ENCODE data around the gene PROM1. TPM values are rescaled to one million over a fixed set of nuclear protein-coding genes. Genes with fewer than 3 reads are reported as not detected.

Gene PROM1
- total RNA-seq, 2 donors from 2014 or later: 5.2 to 8.1 TPM

GRCh38 chr4:15986907-15987306 is 96.9 kb downstream of the PROM1 start:
- TF ChIP-seq, protein P1, sequence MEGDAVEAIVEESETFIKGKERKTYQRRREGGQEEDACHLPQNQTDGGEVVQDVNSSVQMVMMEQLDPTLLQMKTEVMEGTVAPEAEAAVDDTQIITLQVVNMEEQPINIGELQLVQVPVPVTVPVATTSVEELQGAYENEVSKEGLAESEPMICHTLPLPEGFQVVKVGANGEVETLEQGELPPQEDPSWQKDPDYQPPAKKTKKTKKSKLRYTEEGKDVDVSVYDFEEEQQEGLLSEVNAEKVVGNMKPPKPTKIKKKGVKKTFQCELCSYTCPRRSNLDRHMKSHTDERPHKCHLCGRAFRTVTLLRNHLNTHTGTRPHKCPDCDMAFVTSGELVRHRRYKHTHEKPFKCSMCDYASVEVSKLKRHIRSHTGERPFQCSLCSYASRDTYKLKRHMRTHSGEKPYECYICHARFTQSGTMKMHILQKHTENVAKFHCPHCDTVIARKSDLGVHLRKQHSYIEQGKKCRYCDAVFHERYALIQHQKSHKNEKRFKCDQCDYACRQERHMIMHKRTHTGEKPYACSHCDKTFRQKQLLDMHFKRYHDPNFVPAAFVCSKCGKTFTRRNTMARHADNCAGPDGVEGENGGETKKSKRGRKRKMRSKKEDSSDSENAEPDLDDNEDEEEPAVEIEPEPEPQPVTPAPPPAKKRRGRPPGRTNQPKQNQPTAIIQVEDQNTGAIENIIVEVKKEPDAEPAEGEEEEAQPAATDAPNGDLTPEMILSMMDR (IDR thresholded peaks at IDR 0.05): no peak
- H3K36me3 ChIP-seq: no peaks in the 10 kb centered on the region
- H3K4me3 ChIP-seq: no peak overlapping the region
- H3K27ac ChIP-seq: no peak overlapping the region
- no peaks in the 10 kb centered on the region for H3K9me3 ChIP-seq
- DNase-seq (ENCODE audit: low spot score): no peak
- H3K4me1 ChIP-seq: no peaks in the 10 kb centered on the region
- H3K27me3 ChIP-seq: no peaks in the 10 kb centered on the region

DNA sequence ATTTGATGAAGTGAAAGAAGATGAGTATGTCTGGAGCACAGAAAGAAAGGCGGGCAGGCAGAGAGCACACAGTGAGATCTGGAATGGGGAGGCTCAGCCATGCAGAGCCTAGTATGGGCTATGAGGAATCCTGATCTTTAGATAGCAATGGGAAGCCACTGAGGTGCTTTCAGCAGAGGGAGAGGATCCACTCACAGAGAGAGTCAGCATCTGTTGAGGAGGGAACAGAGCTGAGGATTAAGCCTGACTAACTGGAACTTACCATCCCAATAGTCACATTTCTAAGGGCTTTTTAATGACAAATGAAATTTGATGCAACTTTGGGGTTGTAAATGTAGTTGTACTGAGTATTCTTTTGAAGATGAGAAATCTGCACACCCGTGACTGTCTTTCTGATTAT is 100.2 kb downstream of the PROM1 start:
- H3K36me3 ChIP-seq: no peaks in the 10 kb centered on the region
- no peak overlapping the region for H3K27ac ChIP-seq
- no peaks in the 10 kb centered on the region for H3K9me3 ChIP-seq
- TF ChIP-seq, protein P1 (IDR thresholded peaks at IDR 0.05): no peak
- DNase-seq (ENCODE audit: low spot score): no peak
- no peaks in the 10 kb centered on the region for H3K4me1 ChIP-seq
- no peak overlapping the region for H3K4me3 ChIP-seq
- no peaks in the 10 kb centered on the region for H3K27me3 ChIP-seq

- no peaks in the 10 kb centered on the region for H3K36me3 ChIP-seq
- H3K4me3 ChIP-seq: no peak overlapping the region
- DNase-seq (ENCODE audit: low spot score): no peak
- no peaks in the 10 kb centered on the region for H3K27me3 ChIP-seq
- H3K9me3 ChIP-seq: no peaks in the 10 kb centered on the region
- H3K4me1 ChIP-seq: no peaks in the 10 kb centered on the region
- H3K27ac ChIP-seq: no peak overlapping the region
- TF ChIP-seq, protein P1 (IDR thresholded peaks at IDR 0.05): no peak
These were observed 100.8 kb downstream of the PROM1 start for GRCh38 chr4:15982842-15983524.

- Histone ChIP-seq H3K27me3 (no peaks in the 10 kb centered on the region), H3K36me3 (no peaks in the 10 kb centered on the region), H3K9me3 (no peaks in the 10 kb centered on the region), H3K4me1 (peaks cover 0 to 7% of the 10 kb centered on the region in 2 donors), H3K27ac (peak overlapping the region in 1 of 2 donors; percentile 62), H3K4me3 (no peak overlapping the region)
- DNase-seq (ENCODE audit: low spot score): no peak
- TF ChIP-seq, protein P1 (IDR thresholded peaks at IDR 0.05): peak in 1 of 2 donors; percentile 35
These were observed 107.1 kb downstream of the PROM1 start for GRCh38 chr4:15976456-15977447.

GRCh38 chr4:15971068-15971801 is 112.6 kb downstream of the PROM1 start:
- no peaks in the 10 kb centered on the region for H3K4me1 ChIP-seq
- no peak overlapping the region for H3K27ac ChIP-seq
- DNase-seq (ENCODE audit: low spot score): no peak
- no peaks in the 10 kb centered on the region for H3K9me3 ChIP-seq
- no peaks in the 10 kb centered on the region for H3K27me3 ChIP-seq
- TF ChIP-seq, protein P1 (IDR thresholded peaks at IDR 0.05): peak in 1 of 2 donors; percentile 20
- no peaks in the 10 kb centered on the region for H3K36me3 ChIP-seq
- H3K4me3 ChIP-seq: no peak overlapping the region
